ENCODE measurements around the gene OSBPL10.
"Not testable (repeated sequence)": the region's sequence is repeated elsewhere in the genome, so short reads cannot be mapped to it uniquely, and the experiment has no call there.

OSBPL10 gene

DNA sequence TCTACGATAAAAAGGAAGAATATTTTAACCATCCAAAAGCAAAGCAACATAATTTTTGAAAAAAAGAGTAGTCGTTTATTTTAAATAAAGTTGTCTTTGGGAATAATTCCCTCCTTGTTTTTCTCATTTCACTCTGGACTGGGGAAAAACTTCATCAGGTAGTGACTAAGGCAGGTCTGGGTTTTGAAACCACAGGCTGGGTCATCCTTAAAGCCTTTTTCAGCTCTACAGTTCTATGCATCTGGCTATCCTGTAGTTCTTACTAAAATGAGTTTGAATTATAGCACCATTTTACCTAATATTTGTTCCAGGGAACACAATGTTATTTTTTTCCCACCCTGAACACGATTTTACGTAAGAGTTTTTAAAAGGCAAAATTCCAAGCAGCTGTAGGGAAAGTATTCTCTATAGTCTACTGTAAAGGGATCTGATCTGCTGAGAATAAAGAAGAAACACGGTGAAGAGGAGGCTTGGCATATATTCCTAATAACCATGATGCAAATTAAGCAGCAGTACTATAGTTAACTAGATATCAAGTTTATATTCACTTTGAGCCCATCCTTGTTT is 107.7 kb downstream of the OSBPL10 start:
- Histone ChIP-seq H3K4me2 (ENCODE audit: low read length) (no peak overlapping the region), H4K12ac (ENCODE audit: low read depth, low read length) (no peak overlapping the region), H2AFZ (ENCODE audit: insufficient read depth, low read length, poor library complexity) (no peak overlapping the region), H3K79me1 (ENCODE audit: low read length) (no peaks in the 10 kb centered on the region), H2AK5ac (ENCODE audit: low read length) (no peak overlapping the region), H4K8ac (ENCODE audit: low read depth, low read length) (no peak overlapping the region), H3K23ac (ENCODE audit: low read length) (no peak overlapping the region), H3K14ac (ENCODE audit: low read length) (no peak overlapping the region), H3K79me2 (ENCODE audit: control insufficient read depth, insufficient read depth, low read length, poor library complexity) (no peaks in the 10 kb centered on the region), H3K36me3 (ENCODE audit: control insufficient read depth in 1 of 2, insufficient read depth in 2 of 2, low read length in 2 of 2) (peaks cover 0 to 1% of the 10 kb centered on the region in 2 experiments), H4K91ac (ENCODE audit: low read depth, low read length) (no peak overlapping the region), H2BK5ac (ENCODE audit: low read depth, low read length, poor library complexity) (no peak overlapping the region), H3K18ac (ENCODE audit: low read length) (no peak overlapping the region), H2BK120ac (ENCODE audit: insufficient read depth, low read length, poor library complexity) (no peak overlapping the region), H2BK12ac (ENCODE audit: low read length) (no peak overlapping the region), H3K9ac (ENCODE audit: low read length) (no peak overlapping the region), H3K4ac (ENCODE audit: low read depth, low read length) (no peak overlapping the region), H3K9me3 (ENCODE audit: insufficient read depth, low read depth, low read length) (no peaks in the 10 kb centered on the region), H3K4me3 (ENCODE audit: low read depth, low read length) (no peak overlapping the region), H3K4me1 (ENCODE audit: control insufficient read depth in 1 of 2, insufficient read depth in 2 of 2, low read length in 2 of 2) (peaks cover 0 to 2% of the 10 kb centered on the region in 2 experiments), H3K27me3 (ENCODE audit: insufficient read depth, low read length) (no peaks in the 10 kb centered on the region), H3K27ac (ENCODE audit: low read depth, low read length) (no peak overlapping the region)
- no peak for DNase-seq
- WGBS (ENCODE audit: extremely low coverage, insufficient coverage, insufficient read length): no CpG with 5 or more reads among the region's 5 CpGs

DNA sequence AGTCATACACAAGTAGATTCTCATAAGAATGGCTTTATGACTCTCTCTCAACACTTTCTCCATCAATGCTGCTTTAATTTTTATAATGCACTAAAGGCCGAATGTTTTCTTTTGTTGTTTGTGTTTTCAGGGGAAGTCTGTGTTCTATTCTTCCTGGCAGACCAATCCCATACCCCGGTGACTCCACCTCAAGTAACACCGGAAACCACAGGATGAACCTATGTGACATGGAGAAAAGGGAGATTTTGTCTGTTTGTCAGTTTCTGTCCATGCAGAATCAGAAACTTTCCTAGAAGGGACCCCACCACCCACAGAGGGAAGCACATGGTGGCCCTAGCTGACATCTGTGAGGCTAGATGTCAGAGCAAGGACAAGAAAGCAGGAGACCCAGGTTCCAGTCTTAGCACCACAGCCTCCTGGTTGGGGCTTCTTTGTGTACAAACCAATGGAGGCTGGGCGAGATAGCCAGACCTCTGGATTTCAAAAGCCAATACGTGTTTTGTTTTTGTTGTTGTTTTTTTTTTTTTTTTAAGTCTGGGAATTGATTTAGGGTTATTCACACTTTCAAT is 109.0 kb downstream of the OSBPL10 start:
- Histone ChIP-seq H3K79me1 (ENCODE audit: low read length) (no peaks in the 10 kb centered on the region), H2BK12ac (ENCODE audit: low read length) (no peak overlapping the region), H3K36me3 (ENCODE audit: control insufficient read depth in 1 of 2, insufficient read depth in 2 of 2, low read length in 2 of 2) (peaks cover 0 to 1% of the 10 kb centered on the region in 2 experiments), H3K9ac (ENCODE audit: low read length) (peak overlapping the region; percentile 33), H2AK5ac (ENCODE audit: low read length) (no peak overlapping the region), H2BK5ac (ENCODE audit: low read depth, low read length, poor library complexity) (no peak overlapping the region), H3K14ac (ENCODE audit: low read length) (no peak overlapping the region), H3K18ac (ENCODE audit: low read length) (no peak overlapping the region), H3K79me2 (ENCODE audit: control insufficient read depth, insufficient read depth, low read length, poor library complexity) (no peaks in the 10 kb centered on the region), H3K4me3 (ENCODE audit: low read depth, low read length) (no peak overlapping the region), H3K27ac (ENCODE audit: low read depth, low read length) (no peak overlapping the region), H4K91ac (ENCODE audit: low read depth, low read length) (no peak overlapping the region), H2AFZ (ENCODE audit: insufficient read depth, low read length, poor library complexity) (no peak overlapping the region), H3K23ac (ENCODE audit: low read length) (no peak overlapping the region), H4K12ac (ENCODE audit: low read depth, low read length) (no peak overlapping the region), H3K4me2 (ENCODE audit: low read length) (no peak overlapping the region), H3K9me3 (ENCODE audit: insufficient read depth, low read depth, low read length) (no peaks in the 10 kb centered on the region), H3K27me3 (ENCODE audit: insufficient read depth, low read length) (no peaks in the 10 kb centered on the region), H3K4ac (ENCODE audit: low read depth, low read length) (no peak overlapping the region), H2BK120ac (ENCODE audit: insufficient read depth, low read length, poor library complexity) (no peak overlapping the region), H4K8ac (ENCODE audit: low read depth, low read length) (no peak overlapping the region), H3K4me1 (ENCODE audit: control insufficient read depth in 1 of 2, insufficient read depth in 2 of 2, low read length in 2 of 2) (peaks cover 0 to 2% of the 10 kb centered on the region in 2 experiments)
- WGBS (ENCODE audit: extremely low coverage, insufficient coverage, insufficient read length): no CpG with 5 or more reads among the region's 5 CpGs
- no peak for DNase-seq

DNA sequence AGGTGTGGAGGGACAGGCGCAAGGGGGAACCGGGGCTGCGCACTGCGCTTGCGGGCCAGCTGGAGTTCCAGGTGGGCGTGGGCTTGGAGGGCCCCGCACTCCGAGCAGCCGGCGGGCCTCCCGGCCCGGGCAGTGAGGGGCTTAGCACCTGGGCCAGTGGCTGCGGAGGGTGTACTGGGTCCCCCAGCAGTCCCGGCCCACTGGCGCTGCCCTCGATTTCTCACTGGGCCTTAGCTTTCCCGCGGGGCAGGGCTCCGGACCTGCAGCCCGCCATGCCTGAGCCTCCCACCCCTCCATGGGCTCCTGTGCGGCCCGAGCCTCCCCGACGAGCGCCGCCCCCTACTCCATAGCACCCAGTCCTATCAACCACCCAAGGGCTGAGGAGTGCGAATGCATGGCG is 111.0 kb downstream of the OSBPL10 start:
- not testable (repeated sequence) for H3K36me3 ChIP-seq (ENCODE audit: control insufficient read depth in 1 of 2, insufficient read depth in 2 of 2, low read length in 2 of 2); H3K4ac ChIP-seq (ENCODE audit: low read depth, low read length); H3K23ac ChIP-seq (ENCODE audit: low read length); H2AFZ ChIP-seq (ENCODE audit: insufficient read depth, low read length, poor library complexity); H3K79me1 ChIP-seq (ENCODE audit: low read length); H2BK5ac ChIP-seq (ENCODE audit: low read depth, low read length, poor library complexity); H2AK5ac ChIP-seq (ENCODE audit: low read length); H4K12ac ChIP-seq (ENCODE audit: low read depth, low read length); H3K4me1 ChIP-seq (ENCODE audit: control insufficient read depth in 1 of 2, insufficient read depth in 2 of 2, low read length in 2 of 2); H4K91ac ChIP-seq (ENCODE audit: low read depth, low read length); H3K14ac ChIP-seq (ENCODE audit: low read length); H4K8ac ChIP-seq (ENCODE audit: low read depth, low read length); H3K18ac ChIP-seq (ENCODE audit: low read length); H3K9me3 ChIP-seq (ENCODE audit: insufficient read depth, low read depth, low read length); H2BK120ac ChIP-seq (ENCODE audit: insufficient read depth, low read length, poor library complexity); H3K27me3 ChIP-seq (ENCODE audit: insufficient read depth, low read length); H2BK12ac ChIP-seq (ENCODE audit: low read length); DNase-seq; H3K4me2 ChIP-seq (ENCODE audit: low read length); H3K27ac ChIP-seq (ENCODE audit: low read depth, low read length); H3K9ac ChIP-seq (ENCODE audit: low read length); H3K4me3 ChIP-seq (ENCODE audit: low read depth, low read length); H3K79me2 ChIP-seq (ENCODE audit: control insufficient read depth, insufficient read depth, low read length, poor library complexity)
- no CpG with 5 or more reads among the region's 28 CpGs for WGBS (ENCODE audit: extremely low coverage, insufficient coverage, insufficient read length)

DNA sequence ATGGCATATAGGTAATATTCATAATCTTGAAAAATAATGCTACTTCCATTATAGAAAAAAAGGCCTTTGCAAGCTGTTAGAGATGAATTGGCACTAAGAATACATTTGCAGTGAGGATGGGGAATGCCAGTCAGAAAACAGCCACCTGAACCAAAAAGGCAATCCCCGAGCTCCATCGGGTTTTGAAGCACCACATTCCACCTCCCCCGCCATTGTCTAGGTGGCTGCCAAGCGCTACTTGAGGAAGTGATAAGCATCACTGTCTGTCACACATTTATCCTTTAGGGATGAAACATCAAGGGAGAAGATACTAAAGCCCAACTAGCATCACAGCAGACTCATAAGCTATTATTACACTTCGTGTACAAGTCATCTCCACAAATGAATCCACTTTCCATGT is 112.8 kb downstream of the OSBPL10 start:
- Histone ChIP-seq H2BK12ac (ENCODE audit: low read length) (no peak overlapping the region), H3K9ac (ENCODE audit: low read length) (no peak overlapping the region), H3K14ac (ENCODE audit: low read length) (no peak overlapping the region), H3K4me1 (ENCODE audit: control insufficient read depth in 1 of 2, insufficient read depth in 2 of 2, low read length in 2 of 2) (no peaks in the 10 kb centered on the region), H2AK5ac (ENCODE audit: low read length) (no peak overlapping the region), H2AFZ (ENCODE audit: insufficient read depth, low read length, poor library complexity) (no peak overlapping the region), H3K4me2 (ENCODE audit: low read length) (no peak overlapping the region), H3K79me1 (ENCODE audit: low read length) (no peaks in the 10 kb centered on the region), H4K12ac (ENCODE audit: low read depth, low read length) (no peak overlapping the region), H3K79me2 (ENCODE audit: control insufficient read depth, insufficient read depth, low read length, poor library complexity) (no peaks in the 10 kb centered on the region), H3K36me3 (ENCODE audit: control insufficient read depth in 1 of 2, insufficient read depth in 2 of 2, low read length in 2 of 2) (peaks cover 0 to 1% of the 10 kb centered on the region in 2 experiments), H4K8ac (ENCODE audit: low read depth, low read length) (no peak overlapping the region), H2BK120ac (ENCODE audit: insufficient read depth, low read length, poor library complexity) (no peak overlapping the region), H3K4ac (ENCODE audit: low read depth, low read length) (no peak overlapping the region), H3K18ac (ENCODE audit: low read length) (no peak overlapping the region), H3K27ac (ENCODE audit: low read depth, low read length) (no peak overlapping the region), H3K23ac (ENCODE audit: low read length) (no peak overlapping the region), H3K9me3 (ENCODE audit: insufficient read depth, low read depth, low read length) (no peaks in the 10 kb centered on the region), H3K4me3 (ENCODE audit: low read depth, low read length) (no peak overlapping the region), H3K27me3 (ENCODE audit: insufficient read depth, low read length) (no peaks in the 10 kb centered on the region), H2BK5ac (ENCODE audit: low read depth, low read length, poor library complexity) (no peak overlapping the region), H4K91ac (ENCODE audit: low read depth, low read length) (no peak overlapping the region)
- WGBS (ENCODE audit: extremely low coverage, insufficient coverage, insufficient read length): no CpG with 5 or more reads among the region's 5 CpGs
- no peak for DNase-seq
